ENCODE data around the gene ANKRD33B.
"Not testable (repeated sequence)": the region's sequence is repeated elsewhere in the genome, so short reads cannot be mapped to it uniquely, and the experiment has no call there.

Gene ANKRD33B

DNA sequence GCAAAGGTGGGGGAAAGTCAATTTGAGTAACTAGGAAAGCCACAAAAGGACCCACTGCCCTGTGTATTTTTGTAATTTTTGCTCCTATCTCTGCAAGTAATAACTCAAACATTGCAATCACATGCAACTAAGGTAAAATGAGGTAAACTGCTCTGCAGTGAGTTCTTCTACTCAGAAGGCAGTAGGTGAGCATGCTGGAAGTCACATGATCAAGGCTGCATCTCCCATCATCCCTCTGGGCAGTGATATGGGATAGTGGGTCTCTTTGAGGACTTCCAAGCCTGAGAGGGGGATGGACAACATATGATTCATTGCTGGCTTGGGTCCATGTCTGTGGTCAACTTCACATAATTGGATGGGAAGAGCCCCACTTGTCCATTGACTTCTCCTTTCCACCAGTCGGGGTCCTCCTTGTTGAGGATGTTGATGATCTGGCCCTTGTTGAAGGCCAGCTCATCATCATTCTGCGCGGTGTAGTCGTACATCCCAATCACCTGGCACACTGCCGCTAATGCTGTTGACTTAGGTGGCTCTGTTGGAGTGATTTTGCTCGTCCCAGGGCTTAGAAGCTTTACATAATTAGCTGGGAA is 100.4 kb downstream of the ANKRD33B start:
- DNase-seq: not testable (repeated sequence)

DNA sequence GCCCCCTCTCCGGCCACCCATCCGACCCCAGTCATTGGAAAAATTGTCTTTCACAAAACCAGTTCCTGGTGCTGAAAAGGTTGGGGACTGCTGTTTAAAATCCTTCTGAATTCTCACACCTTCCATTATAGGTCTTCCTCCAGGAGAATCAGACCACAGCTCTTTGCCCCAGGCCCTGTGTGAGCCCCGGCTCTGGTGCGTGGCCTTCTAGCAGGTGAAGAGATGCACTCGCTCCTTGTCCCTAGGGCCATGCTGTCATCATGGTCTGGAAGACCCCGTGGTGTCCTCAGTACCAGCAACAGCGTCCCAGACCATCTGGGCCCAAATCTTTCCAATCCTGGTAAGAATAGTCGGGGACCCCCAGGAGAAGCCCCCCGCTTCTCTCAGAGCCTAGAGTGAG is 101.9 kb downstream of the ANKRD33B start:
- DNase-seq: no peak

GRCh38 chr5:10666531-10667299 is 102.8 kb downstream of the ANKRD33B start:
- DNase-seq: no peak

DNA sequence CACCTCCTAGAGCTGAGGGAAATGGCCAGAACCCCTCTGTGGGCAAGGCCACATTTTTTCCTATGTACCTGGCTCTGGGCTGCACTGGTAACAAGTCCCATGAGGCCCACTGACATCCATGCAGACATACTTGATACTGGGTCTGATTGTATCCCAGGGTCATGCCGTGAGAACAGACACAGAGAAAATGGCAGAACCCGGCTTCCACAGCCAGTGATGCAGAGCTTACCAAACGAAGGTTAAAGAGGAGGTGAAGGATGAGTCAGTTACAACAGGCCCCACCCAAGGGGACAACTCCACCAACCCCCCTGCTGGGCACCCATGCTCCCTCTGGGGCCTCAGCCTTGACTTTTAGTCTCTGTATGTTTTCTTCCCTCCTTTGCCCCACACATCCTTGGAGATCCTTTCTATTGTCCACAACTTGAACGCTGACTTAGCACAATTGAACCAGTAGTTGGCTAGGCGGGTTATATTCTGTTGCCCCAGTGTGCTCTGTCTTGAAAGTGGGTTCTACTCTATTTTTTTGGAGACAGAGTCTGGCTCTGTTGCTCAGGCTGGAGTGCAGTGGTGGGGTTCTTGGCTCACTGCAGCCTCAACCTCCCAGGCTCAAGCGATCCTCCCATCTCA is 103.7 kb downstream of the ANKRD33B start:
- no peak for DNase-seq

DNA sequence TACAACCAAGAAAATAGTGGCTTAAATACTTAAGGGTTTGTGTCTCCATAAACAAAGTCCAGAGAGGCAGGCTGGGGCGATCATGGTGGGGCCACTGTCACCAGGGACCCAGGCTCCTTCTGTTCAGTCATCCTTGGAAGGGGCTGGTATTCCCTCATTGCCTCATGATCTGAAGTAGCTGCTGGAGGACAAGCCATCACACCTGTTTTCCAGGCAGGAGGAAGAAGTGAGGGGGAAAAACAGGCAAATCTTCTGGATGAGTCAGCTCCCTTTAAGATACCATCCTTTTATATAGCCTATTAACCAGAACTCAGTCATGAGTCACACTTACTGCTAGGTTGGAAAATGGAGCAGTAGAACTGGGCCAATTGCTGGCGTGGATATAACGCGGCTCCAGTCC is 104.8 kb downstream of the ANKRD33B start:
- DNase-seq: no peak

DNA sequence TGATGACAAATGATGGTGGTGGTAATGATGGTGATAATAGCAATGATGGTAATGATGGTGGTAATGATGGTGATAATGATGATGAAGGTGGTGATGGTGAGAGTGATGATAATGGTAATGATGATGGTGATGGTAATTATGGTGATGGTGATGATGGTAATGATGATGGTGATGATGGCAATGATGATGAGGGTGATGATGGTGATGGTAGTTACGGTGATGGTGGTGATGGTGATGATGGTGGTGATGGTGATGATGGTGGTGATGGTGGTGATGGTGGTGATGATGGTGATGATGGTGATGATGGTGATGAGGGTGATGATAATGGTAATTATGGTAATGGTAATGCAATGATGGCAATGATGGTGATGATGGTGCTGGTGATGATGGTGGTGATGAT is 106.1 kb downstream of the ANKRD33B start:
- no peak for DNase-seq

GRCh38 chr5:10671041-10672008 is 107.5 kb downstream of the ANKRD33B start:
- DNase-seq: no peak

GRCh38 chr5:10672146-10673016 is 108.5 kb downstream of the ANKRD33B start:
- DNase-seq: no peak

GRCh38 chr5:10673017-10673389 is 109.1 kb downstream of the ANKRD33B start:
- no peak for DNase-seq

DNA sequence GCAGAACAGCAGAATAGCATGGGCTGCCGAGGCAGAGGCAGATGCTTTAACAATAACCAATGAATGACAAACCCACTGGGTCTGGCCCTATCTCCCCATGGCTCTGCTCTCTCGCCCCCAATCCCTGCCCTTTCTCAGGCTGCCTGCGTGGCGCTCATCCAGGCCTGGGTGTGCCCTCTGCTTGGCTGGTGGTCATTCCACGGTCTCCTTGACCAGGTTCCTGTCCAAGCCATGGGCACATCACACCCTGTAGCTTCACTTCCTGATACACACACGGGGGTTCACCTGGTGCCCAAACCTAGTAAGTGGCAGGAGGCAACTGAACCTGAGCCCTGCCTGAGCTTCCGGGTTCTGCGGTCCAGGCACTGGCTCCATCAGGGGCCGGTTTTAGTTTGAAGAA is 109.5 kb downstream of the ANKRD33B start:
- DNase-seq: no peak

DNA sequence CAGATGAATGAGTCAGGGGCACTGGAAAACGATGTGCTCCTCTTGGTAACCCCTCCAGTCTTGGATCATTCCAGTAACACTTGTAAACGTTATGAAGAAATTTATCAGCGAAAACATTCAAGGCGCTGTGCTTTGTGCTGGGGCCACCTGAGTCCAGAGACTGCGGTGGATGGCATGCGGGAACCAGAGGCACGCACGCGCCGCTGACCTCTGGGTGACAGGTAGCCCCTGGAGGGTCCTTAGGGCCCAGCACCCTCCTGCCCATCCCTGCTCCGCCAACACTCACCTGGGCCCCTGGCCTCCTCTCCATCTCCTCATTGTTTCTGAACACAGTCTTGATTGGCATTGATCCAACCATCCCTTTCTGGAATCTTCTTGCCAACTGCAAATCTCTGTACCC is 110.2 kb downstream of the ANKRD33B start:
- no peak for DNase-seq

GRCh38 chr5:10674582-10674981 is 110.7 kb downstream of the ANKRD33B start:
- DNase-seq: no peak

GRCh38 chr5:10675177-10675700 is 111.4 kb downstream of the ANKRD33B start:
- DNase-seq: no peak

GRCh38 chr5:10676224-10676623 is 112.4 kb downstream of the ANKRD33B start:
- DNase-seq: no peak

GRCh38 chr5:10676946-10677345 is 113.1 kb downstream of the ANKRD33B start:
- DNase-seq: no peak

- DNase-seq: no peak
These were observed 113.7 kb downstream of the ANKRD33B start for GRCh38 chr5:10677533-10677932.

DNA sequence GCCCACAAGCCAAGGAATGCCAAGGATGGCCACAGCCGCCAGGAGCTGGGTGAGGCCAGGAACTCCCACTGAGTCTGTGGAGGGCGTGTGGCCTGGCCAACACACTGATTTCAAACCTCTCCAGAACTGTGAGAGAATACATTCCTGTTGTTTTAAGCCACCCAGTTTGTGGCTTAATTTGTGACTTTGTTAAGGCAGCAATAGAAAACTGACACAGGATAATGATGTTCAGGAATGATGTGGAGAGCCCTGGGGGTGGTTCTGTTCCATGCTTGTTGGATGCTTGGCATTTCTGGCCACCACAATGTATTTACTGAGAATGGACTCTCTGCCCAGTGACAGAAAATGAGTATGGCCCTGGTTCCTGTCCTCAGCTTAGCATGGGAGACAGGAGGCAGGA is 114.4 kb downstream of the ANKRD33B start:
- DNase-seq: no peak

DNA sequence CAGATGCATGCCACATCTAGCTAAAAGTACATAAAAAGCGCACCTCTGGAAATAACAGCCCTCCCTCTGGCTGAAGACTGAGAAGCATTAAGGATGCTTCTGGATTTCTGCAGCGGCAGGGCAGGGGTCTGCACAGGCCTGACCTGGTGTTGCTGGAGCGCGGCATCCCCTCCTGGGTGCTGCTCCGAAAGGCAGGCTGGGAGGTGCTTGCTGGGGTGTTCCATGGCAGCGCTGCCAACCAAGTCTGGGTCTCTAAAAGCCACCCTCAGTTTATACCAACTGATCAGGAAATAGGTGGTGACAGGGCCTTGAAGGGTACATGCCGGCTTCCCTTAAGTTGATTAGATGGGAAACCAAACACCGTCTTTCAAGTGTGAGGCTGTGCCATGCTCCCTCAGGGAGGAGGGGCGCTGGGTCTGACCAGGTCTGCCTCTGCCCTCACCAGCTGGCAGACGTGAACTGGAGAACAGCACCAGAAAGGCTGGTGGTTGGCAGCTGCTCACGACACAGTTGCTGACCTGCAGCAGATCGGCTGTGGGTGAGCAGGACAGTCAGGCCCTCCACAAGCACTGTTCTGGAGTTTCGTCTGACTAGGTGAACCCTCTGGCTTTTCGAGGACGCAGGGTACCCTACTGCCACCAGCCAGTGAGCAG is 115.6 kb downstream of the ANKRD33B start:
- no peak for DNase-seq

DNA sequence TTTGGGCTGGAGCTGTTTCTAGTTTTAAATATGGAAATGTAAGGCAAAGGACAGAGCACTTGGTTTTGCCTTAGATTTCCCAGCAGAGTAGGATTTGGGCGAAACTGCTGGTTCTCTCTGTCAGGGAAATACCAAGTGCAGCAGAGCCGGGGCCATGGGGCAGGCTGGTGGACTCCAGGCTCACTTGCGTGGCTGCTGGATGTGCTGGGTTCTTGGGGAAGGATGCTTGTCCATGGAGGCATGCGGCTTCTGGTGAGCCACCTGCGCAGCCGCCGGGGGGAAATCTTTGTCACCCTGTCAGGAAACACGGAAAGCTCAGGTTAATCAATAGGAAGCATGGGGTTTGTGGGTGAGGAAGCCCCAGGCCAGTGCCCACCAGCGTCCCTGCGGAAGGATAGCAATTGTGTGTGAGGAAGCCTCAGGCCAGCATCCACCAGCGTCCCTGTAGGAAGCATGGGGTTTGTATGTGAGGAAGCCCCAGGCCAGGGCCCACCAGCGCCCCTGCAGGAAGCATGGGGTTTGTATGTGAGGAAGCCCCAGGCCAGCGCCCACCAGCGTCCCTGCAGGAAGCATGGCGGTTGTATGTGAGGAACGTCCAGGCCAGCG is 117.1 kb downstream of the ANKRD33B start:
- DNase-seq: no peak

GRCh38 chr5:10681731-10682679 is 118.1 kb downstream of the ANKRD33B start:
- no peak for DNase-seq
